GM19328 (cell line): Measurements from ENCODE around the gene CGNL1.

Experiments
- ATAC-seq: cut with Tn5 transposase; IDR thresholded peaks from one replicate; pipeline ENCODE4 v1.9.1; 2021; ENCODE audit warnings: mild to moderate bottlenecking, moderate library complexity; ENCODE audit not compliant: unreplicated experiment

The CGNL1 gene

DNA sequence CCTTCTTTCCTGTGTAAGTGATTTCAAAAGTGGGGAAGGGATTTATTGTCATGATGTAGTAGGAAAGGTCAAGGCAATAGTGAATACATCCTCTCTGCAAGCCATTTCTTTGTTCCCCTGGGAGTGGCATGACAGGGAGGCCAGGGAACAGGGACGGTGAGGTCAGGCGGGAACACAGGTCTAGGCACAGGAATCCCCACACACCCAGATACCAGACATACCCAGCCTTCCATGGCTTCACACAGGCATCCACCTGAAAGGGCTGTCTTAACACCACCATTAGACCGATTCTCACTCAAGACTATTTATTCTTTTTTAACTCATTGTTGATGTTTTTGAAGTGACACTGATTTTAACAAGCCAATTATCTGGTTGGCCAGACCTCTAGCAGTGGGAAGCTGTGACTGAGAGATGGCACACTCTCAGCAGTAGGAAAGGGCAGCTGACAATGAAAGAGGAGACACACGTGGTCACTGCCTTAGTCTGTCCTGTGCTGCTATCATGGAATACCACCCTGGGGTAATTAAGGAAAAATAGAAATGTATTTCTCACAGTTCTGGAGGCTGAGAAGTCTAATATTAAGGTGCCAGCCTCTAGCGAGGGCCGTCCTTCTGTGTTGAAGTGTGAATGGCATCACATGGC lies 140.8 kb downstream of the CGNL1 start:
- no peak for ATAC-seq

DNA sequence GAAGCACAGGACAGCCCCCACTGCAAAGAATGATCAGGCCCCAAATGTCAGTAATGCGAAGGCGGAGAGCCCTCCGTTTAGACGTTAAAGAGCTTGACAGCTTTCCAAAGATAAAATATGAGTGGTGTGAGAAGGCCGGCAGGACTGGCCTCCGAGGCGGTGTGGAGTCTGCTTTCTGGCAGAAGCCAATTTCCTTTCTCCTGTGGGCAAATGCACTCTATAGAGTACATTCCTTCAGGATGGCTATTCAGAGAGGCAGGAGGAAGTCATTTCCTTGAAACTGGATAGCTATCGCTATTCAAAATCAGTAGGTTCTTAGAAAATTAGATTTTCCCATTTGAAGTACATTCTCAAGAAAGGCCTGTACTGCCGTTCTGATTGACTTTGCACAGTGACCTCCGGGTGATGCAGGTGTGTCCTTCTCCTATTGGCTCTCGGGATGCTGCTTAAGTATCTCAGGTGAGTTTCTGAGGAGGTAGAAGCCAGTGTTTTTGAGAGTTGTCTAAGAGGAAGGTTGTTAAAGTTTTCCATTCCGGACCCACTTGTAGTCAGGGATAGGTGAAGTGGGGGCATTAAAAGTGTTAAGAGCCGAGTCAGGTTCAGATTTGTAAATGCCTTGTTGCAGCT lies 142.6 kb downstream of the CGNL1 start:
- ATAC-seq, result no peak

DNA sequence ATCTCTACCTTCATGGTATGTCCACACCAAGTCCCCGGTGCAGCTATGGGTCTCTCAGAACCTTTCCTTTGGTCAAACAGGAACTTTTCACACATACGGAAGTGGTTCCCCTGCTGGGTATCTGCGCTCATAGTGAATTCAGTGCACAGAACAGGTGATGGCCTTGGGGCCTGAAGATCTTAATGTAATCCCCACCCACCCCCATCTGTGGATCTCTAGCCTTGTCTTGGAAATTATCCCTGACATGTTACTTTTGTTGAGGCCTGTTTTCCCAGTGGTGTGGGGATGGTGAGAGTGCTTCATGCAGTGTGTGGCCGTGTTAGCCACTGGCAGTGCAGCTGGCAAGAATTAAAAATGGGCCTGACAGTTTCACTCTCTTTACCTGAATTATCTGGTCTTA lies 143.5 kb downstream of the CGNL1 start:
- no peak for ATAC-seq

DNA sequence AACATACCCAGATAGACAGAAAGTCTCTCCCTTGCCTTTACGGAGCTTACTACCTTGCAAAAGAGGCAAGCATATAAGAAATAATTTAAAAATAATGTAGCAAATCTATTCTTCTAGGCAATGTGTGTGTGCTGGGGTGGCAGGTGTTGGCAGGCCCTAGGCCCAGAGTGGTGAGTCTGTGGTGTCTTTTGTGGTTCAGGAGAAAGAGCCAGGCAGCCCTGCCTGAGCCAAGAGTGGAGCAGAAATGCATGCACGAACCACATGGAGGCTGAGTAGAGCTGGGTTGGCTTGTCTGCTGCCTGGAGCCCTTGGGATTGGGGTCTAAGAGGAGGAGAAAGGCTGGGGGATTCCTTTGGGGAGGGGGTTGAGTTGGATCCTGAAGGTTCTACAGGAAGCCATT lies 145.2 kb downstream of the CGNL1 start:
- no peak for ATAC-seq

DNA sequence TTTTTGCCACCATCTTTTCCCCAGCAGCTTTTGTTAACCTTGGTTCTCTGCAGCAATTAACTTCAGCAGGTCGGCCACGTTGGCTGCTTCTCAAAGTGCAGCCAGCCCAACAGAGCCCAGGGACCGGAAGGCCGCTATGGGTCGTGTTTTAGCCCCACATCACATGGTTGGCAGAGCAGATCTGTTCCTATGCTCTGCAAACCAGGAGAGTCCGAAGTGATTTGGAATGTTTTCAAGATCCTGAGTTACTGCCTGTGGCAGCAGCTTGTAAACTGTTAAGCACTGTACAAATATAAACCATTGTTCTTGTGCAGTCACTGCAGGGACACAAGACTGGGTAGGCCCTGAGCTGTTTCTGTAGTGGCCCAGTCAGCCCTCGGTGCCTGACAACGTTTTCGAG lies 145.8 kb downstream of the CGNL1 start:
- no peak for ATAC-seq

DNA sequence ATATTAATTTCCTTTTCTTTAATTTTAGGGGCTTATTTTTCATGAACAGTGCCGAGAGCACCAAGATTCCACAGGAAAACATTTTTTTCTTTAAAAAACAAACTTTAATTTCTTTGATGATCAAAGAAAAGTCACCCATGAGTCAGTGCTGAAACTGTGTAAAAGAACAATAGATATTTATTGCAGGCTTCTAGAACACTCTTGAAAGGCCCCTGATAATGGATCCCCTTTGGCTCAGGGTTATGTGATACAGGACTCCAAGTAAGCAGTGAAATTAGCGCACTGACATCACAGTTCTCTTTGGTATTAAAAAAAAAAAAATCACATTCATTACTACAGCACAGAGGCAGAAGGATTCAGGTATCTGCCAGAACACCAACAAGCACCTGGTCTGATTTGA lies 149.3 kb downstream of the CGNL1 start:
- ATAC-seq, result no peak

DNA sequence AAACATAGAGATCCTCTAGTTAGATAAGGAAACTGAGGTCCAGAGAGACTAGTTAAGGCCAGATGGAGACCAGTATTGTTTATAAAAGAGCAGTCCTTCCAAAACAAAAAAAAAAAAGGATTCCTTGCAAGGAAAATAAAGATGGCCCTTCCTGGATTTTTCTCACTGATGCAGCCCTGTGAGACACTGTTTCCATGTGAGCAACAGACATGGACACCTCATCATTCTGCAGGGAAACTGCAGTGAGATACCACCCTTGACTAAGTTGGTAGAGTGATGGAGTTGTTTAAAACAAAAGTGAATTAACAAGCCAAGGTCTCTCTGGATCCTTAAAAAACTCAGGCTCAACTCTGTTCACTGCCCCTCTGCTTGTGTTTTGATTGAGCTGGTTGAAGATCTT lies 149.8 kb downstream of the CGNL1 start:
- no peak for ATAC-seq

DNA sequence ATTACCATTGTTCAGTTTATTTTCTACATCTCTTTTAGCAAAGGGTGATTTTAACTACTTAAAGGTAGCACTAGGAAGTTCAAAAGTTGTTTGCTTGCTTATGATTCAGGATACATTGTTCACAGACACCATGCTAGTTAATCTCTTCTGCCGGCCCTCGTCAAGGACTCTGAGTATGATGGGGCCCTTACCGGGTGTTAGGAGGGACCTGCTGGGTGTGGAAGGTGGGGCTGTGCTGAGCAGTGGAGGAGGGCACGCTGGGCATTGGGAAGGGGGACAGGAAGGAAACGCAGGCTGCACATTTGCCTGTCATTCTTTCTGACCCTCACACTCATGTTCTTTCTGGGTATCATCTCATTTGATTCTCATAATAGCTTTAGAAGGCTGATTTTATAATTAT lies 150.3 kb downstream of the CGNL1 start:
- ATAC-seq, result no peak

DNA sequence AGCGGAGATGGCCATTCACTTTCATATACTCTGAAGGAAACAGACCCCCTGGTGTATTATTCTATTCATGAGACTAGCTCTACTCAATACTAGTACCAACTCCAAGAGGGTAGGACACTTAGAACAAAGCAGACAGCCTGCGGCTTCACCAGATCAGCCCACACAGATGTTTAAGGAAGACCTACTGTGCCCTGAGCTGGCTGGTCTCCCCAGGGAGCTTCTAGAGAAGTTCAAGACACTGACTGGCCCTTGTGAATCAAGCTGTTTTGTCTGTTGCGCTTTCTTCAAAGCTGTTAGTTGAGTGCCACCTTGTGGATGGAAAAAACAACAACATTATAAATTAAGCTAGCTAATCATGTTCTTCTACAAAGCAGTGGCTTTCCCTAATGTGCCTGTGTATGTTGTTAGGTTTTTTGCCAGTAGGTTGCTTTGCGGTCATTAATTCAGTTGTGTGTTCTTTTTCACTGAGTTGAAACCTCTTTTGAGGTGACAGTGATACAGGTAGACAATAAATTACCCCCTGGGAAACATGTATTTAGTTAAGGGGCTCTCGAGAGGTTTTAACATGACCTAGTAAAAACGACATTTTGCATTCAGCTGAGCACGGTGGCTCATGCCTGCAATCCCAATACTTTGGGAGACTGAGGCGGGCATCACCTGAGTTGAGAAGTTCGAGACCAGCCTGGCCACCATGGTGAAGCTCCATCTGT lies 151.2 kb downstream of the CGNL1 start:
- no peak for ATAC-seq

DNA sequence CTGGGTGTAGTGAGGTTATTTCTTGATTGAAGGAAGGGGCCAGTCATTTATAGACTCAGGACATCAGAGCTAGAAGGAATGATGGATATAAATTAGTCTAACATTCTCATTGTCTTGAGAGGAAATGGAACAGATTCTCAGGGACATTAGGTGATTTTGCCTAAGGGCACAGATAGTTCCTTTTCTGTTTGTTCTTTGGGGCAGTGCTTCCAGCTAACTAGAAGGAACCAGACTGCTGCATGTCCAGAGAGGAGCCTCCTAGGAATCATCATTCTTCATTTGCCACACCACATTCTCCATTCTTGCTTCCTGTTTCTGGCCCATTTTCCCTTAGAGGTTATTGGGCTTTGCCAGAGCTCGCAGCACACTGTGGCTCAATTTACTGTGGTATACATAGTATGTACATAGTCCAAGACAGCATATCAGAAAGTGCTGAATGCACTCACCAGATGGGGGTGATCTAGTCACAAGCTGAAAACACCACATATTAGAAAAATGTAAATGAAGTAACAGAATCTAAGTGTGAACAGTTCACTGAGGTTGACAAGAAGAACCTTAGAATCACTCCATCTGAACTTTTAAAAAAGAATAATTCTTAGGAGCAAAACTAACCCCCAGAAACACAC lies 152.7 kb downstream of the CGNL1 start:
- no peak for ATAC-seq

DNA sequence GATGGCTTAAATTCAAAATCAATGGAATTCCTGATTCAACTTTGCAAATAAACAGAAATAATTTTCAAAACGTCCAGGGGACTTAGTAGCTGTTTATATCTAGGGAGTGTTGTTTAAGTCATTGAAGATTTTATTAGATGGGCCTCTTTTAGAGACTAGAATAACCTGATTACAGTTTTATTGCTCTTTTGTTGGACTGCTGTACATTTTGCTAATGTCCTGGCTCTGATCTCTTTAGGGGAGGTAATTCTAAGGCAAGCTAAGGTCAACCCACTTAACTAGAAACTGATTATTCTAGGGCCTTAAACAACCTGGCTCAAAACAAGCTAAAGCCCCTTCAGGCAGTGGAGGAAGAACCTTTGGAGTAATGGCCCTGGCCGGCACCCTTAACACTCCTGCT lies 153.4 kb downstream of the CGNL1 start:
- no peak for ATAC-seq

DNA sequence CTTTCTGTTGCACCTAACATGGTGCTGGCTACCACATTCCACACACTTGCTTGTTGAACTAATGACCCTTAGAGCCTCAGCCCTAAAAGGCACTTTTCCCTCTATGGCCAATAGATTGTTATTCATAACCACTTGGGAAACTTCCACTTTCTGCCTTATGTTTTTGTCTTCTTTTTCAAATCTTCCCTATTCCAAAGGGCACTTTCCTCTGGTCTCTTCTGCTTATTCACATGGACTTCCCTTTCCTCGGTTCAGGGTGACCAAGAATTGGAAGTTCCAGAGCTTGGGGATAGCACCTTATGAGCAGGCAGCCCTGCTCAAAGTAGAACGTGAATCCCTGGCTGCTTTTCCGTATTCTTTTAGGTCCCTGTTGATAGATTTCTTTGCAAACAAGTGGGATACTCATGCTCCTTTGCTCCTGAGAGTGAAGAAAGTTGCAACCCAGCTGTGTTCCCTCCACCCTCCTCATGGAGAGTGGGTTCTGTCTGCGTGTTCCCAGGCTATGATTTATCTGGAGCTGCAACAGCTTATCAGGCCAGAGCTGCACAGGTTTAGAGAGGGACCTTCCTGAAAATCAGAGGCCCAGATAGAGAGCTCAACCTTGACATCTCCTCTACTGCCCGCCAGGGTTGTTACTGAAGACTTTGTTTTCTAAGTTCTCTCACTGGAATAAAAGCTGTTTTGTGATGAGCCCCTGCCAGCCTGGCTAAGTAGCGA lies 156.6 kb downstream of the CGNL1 start:
- ATAC-seq, result no peak

DNA sequence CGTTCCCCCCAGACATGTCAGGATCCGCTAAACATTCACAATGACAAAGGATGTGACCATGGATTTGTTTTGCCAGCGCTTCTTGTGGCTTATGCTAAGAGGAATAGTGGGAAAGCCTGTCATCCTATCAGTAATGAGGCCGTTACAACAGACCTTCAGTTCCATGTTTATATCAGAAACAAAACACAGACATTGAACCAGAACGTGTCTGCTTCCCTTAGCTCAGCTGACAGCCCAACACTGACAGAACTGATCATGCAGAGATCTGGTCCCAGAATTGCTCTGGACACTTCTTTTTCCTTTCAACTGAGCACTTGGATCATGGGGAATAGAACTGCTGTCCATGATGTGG lies 157.1 kb downstream of the CGNL1 start:
- no peak for ATAC-seq

DNA sequence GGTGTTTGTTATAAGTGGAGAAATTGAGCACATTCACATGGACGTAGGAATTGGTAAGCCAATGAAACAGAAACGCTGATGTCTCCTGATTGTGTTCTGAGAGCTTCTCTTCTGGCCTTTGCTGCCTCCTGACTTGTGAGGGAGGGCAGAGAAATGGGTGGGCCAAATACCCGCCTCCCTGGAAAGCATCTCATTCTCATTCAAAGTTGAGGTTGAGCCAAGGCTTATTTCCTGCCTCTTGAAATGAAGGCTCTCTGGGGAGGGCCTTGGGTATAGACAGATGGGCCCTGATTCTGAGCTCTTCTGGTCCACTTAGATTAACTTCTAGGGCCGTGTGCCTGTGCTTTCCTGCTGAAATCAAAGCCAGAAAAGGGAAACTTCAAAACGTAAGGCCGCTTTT lies 158.0 kb downstream of the CGNL1 start:
- ATAC-seq, result no peak

DNA sequence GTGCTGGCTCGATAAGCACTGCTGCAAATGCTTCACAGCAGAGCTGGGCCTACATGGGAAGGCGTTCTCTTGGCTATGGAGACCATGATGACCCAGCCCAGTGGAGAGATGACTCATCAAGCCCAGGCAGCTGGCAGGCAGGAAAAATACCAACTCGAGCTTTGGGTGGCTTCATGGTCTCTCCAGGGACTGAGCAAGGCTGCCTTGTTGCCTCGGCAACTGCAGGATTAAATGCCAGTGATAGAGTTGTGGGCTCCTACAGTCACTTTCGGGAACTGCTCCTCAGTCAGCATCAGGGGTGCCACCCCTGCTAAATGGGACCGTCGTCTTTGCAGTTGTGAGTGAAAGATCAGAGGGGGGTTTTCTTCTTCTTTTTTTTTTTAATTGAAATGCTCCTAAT lies 160.8 kb downstream of the CGNL1 start:
- no peak for ATAC-seq

DNA sequence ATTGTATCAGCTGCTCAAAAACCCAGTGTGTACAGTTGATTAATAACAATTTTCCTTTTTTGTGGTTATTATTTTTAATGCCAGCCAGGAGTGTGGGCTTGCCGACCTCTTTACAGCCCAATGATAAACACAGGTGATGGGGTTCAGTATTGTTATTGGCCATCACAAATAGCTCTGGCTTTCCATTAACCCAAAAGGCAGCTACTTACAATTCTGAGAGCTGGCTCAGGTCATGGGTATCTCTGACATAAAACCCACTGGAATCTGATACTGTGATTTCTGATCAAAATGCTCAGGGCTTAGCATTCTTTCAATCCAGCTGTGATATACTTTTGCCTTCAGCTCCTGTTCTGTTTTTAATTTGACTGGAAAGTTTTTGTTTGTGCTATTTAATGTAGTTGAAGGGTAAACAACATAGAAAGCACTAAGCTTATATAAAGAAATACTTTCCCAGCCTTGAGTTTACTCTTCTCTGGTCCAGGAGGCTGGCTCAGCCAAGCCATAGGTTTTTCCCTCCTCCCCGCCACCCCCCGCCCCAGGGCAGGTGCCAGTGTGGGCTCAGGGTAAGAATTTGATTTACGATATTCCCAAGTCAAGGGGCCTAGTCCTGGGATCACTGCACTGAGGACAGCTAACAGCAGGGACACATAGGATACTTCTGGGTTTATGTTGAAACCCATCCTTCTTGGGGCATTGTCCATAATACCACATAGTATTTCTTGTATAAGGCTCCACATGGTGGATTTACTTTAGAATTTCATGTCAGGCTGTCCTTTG lies 161.4 kb downstream of the CGNL1 start:
- ATAC-seq, result no peak

DNA sequence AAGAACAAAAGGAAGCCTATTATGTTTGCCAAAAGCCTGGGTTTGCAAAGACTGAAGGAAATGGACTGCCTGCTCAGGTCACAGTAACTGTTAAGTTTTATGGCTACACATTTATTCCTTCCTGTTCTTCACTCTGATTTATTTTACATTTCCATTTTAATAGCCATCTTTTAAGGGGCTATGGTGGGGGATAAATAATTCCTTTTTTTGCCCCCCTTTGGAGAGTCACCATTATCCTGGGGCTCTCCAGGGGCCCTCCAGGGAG lies 161.9 kb downstream of the CGNL1 start:
- no peak for ATAC-seq

DNA sequence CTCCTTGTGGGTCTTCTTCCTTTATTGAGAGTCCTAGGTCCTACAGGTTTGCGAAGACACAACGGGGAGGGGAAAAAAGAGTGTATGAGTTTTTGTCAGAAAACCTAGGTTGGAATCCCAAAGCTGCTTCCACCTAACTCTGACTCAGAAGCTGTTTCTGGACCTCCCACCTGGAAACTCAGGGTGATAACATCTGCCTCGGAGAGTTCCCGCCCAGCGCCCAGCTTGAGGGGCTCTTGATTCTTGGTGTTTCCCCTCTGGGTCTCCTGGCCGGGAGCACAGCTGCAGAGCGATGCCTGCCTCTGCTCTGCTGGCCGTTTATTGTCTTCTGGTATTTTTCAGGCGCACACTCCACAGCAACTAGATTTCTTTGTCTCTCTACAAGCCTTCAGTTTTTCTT lies 162.5 kb downstream of the CGNL1 start:
- ATAC-seq, result no peak

DNA sequence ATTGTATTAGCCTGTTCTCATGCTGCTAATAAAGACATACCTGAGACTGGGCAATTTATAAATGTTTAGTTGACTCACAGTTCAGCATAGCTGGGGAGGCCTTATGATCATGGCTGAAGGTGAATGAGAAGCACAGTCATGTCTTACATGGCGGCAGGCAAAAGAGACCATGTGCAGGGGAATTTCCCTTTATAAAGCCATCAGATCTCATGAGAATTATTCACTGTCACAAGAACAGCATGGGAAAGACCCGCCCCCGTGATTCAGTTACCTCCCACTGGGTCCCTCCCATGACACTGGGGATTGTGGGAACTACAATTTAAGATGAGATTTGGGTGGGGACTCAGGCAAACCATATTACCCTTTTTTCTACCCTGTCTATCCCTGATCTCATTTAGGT lies 163.9 kb downstream of the CGNL1 start:
- ATAC-seq, result no peak

DNA sequence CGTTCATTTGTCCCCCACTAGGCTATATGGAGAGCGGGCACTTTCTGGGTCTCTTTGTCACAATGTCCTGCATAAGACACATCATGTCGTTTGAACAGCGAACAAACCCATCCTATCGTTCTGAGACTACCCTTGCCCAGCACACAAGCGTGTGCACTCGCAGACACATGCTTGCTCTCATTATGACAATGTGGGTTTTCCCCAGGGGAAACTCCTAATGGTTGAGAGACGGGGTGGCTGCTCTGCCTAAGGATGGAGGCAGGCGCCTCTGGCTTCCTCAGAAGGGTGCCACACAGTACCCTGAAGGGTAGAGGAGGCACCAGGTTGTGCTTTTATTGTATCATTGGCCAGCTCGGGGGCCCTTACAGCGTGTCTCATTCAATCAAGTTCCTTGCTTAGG lies 164.4 kb downstream of the CGNL1 start:
- ATAC-seq, result no peak

DNA sequence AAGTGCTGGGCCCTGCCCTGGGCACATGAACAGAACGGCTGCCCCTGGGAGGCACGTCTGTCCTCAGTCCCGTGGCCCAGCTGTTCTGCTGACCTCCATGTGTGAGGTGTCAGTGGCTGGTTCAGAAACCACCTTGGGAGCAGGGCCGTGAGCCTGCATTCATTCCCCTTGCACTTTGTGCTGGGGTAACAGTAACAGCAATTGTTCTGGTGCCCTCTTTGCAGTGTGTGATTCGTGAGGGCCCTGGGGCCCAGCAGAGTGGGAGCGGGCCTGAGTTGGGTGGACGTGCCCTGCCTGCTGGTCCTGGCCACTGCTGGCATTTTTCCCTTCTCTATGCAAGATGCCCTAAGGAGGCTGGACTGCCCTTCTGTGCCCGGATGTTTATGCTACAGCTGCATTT lies 165.0 kb downstream of the CGNL1 start:
- ATAC-seq, result no peak
